NT2/D1 (cell line): ENCODE results near the gene MTO1.
"Not testable (repeated sequence)": the region's sequence is repeated elsewhere in the genome, so short reads cannot be mapped to it uniquely, and the experiment has no call there.

ENCODE experiments used
- SUZ12 ChIP-seq: IDR thresholded peaks from 2 replicates; pipeline ENCODE4 v1.6.1; 2011; ENCODE audit not compliant: insufficient read length, insufficient read depth; ENCODE audit errors: extremely low read depth
- ZNF274 ChIP-seq: IDR thresholded peaks from 2 replicates; pipeline ENCODE4 v1.6.1; 2011; ENCODE audit warnings: mild to moderate bottlenecking, low read depth, low read length

DNA sequence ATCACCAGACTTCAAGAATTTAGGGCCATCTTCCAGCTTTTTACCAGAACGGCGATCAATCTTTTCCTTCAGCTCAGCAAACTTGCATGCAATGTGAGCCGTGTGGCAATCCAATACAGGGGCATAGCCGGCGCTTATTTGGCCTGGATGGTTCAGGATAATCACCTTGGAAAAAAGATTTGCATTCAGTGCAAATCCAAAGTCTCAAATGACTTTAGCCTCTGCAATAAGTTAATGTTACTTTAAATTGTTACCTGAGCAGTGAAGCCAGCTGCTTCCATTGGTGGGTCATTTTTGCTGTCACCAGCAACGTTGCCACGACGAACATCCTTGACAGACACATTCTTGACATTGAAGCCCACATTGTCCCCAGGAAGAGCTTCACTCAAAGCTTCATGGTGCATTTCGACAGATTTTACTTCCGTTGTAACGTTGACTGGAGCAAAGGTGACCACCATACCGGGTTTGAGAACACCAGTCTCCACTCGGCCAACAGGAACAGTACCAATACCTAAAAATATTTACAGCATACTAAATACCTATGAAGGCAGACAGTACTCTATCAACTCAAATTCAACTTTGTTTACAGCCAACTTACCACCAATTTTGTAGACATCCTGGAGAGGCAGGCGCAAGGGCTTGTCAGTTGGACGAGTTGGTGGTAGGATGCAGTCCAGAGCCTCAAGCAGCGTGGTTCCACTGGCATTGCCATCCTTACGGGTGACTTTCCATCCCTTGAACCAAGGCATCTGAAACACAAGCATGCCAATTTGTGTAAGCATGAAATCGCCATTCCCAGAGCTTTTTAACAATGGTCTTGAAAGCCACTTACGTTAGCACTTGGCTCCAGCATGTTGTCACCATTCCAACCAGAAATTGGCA, 56.8 kb downstream of the MTO1 start:
- not testable (repeated sequence) for TF ChIP-seq SUZ12, ZNF274
